ENCODE data around the gene KRTAP12-2.

Gene KRTAP12-2

DNA sequence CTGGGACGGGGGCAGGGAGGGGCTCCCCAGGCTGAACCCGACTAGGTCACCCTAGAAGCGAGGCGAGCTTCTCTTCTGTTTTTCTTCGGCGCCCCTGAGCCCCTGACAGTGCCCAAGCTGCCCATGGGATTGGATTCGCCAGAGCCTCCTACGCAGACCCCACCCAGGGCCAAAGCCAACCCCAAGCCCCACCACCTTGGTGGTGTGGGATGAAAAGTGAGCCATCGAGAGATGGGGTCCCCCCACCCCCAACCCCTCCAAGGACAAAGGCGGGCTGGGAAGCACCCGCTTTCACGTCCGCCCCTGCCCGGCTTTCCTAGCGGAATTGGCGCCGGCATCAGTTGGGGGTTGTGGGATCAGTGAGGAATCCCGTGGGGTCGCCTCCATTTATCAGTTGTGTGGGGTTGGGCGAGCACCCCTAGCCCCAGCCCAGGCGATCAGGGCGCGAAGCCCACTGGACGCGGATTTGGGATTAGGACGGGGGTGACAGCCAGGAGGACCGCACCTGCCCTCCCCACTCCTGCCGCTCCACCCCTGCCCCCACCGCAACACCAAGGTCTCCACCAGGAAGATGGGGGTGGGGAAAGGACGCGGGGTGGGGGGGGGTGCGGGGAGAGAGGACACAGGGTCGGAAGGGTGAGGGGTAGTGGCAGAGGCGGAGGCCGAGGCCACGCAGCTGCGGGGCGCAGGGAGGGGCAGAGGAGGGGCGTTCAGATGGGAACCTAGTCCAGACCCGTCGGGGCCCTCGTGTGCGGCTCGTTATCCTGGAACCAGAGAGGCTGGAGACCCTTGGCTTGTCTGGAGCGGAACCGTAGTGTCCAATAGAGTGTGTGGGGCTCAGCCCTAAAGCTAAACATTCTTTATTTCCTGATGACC lies 40.2 kb upstream of the KRTAP12-2 start:
- TF ChIP-seq POLR2A (IDR thresholded peaks at IDR 0.05; ENCODE audit: low read depth, low read length), result no peak
- no peak for DNase-seq (ENCODE audit: insufficient read length, low spot score)
- no peak for FAIRE-seq

- DNase-seq (ENCODE audit: insufficient read length, low spot score), result no peak
- FAIRE-seq, result no peak
- TF ChIP-seq POLR2A (IDR thresholded peaks at IDR 0.05; ENCODE audit: low read depth, low read length), result no peak
Measured at GRCh38 chr21:44706026-44706705, 39.4 kb upstream of the KRTAP12-2 start.

GRCh38 chr21:44704636-44705001 lies 37.9 kb upstream of the KRTAP12-2 start:
- TF ChIP-seq POLR2A (IDR thresholded peaks at IDR 0.05; ENCODE audit: low read depth, low read length), result no peak
- FAIRE-seq, result no peak
- no peak for DNase-seq (ENCODE audit: insufficient read length, low spot score)

DNA sequence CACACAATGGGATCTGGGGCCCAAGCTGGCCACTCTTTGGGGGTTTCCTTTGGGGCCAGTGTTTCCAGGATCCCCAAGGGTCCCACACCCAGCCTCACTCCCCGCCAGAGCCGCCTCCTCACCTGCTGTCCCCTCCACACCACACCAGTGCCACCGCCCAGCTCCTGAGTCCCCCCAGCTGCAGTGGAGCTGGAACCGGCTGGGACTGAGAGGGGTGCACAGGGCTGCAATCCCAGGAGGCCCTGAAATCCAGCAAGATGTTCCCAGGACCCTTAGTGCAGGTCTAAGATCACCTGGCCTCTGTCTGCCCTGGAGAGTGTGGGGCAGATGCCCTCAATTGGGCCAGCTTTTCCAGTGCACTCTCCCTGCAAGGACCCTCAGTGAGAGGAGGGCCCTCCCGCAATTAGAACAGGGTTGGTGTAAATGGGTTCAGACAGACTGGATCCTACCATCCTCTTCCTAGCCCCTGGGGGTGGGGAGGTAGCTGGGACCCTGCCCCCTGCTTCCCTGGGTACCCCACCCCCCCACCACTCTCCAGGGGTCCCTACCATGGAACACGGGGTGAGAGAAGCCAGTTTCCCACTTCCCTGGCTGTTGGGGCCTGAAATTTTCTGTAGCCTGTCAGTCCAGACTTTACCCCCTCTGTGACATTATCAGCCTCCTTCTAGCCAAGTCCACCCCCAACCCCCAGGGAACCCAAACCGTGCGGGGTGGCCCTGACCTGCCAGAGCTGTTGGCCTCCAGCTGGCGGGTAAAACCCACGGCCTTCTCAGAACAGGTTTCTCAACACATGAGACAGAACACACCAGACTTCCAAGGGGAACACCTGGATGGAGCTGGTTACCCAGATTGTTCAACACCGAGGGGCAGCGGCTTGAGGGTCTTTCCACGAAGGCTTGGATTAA lies 37.3 kb upstream of the KRTAP12-2 start:
- TF ChIP-seq POLR2A (IDR thresholded peaks at IDR 0.05; ENCODE audit: low read depth, low read length), result no peak
- FAIRE-seq (no peak), DNase-seq (ENCODE audit: insufficient read length, low spot score) (no peak)

GRCh38 chr21:44702973-44703730 lies 36.4 kb upstream of the KRTAP12-2 start:
- FAIRE-seq, result no peak
- TF ChIP-seq POLR2A (IDR thresholded peaks at IDR 0.05; ENCODE audit: low read depth, low read length), result no peak
- no peak for DNase-seq (ENCODE audit: insufficient read length, low spot score)

DNA sequence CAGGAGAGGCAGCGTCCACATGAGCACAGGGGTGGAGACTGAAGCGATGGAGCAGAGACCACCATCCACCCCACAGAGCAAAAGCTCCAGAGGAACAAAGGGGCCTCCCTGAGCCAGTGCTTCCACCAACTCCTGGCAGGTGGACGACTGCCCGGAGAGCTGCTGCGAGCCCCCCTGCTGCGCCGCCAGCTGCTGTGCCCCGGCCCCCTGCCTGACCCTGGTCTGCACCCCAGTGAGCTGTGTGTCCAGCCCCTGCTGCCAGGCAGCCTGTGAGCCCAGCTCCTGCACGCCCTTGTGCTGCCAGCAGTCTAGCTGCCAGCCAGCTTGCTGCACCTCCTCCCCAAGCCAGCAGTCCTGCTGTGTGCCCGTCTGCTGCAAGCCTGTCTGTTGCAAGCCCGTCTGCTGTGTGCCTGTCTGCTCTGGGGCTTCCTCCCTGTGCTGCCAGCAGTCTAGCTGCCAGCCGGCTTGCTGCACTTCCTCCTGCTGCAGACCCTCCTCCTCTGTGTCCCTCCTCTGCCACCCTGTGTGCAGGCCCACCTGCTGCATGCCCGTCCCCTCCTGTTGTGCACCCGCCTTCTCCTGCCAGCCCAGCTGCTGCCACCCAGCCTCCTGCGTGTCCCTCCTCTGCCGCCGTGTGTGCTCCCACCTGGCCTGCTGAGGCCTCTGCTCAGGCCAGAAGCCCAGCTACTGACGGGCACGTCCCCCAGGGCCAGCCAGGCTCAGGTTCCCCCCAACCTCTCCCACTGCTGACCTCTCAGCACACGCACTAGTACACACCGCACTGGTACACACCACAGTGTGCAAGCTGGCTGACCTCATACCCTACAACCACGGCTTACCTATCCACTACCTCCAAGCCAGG lies 35.6 kb upstream of the KRTAP12-2 start:
- TF ChIP-seq POLR2A (IDR thresholded peaks at IDR 0.05; ENCODE audit: low read depth, low read length), result no peak
- DNase-seq (ENCODE audit: insufficient read length, low spot score) (no peak), FAIRE-seq (no peak)

DNA sequence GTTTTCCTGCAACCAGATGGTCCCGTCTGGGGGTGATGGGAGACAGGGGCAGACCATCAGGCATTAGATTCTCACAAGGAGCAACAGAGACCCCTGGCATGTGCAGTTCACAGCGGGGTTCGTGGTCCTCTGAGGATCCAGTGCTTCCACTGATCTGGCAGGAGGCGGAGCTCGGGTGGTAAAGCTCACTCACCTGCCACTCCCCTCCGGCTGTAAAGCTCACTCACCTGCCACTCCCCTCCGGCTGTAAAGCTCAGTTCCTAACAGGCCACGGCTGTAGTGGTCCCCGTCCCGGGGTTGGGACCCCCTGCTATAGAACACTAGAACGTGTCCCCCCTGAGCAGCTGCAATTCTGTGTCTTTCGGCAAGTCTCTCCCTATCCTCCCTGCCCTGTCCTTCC lies 34.8 kb upstream of the KRTAP12-2 start:
- no peak for DNase-seq (ENCODE audit: insufficient read length, low spot score)
- no peak for TF ChIP-seq POLR2A (IDR thresholded peaks at IDR 0.05; ENCODE audit: low read depth, low read length)
- FAIRE-seq, result no peak

- FAIRE-seq (no peak), DNase-seq (ENCODE audit: insufficient read length, low spot score) (no peak)
- no peak for TF ChIP-seq POLR2A (IDR thresholded peaks at IDR 0.05; ENCODE audit: low read depth, low read length)
Measured at GRCh38 chr21:44701023-44701400, 34.3 kb upstream of the KRTAP12-2 start.

GRCh38 chr21:44700101-44701022 lies 33.6 kb upstream of the KRTAP12-2 start:
- TF ChIP-seq POLR2A (IDR thresholded peaks at IDR 0.05; ENCODE audit: low read depth, low read length), result no peak
- FAIRE-seq, result no peak
- no peak for DNase-seq (ENCODE audit: insufficient read length, low spot score)

DNA sequence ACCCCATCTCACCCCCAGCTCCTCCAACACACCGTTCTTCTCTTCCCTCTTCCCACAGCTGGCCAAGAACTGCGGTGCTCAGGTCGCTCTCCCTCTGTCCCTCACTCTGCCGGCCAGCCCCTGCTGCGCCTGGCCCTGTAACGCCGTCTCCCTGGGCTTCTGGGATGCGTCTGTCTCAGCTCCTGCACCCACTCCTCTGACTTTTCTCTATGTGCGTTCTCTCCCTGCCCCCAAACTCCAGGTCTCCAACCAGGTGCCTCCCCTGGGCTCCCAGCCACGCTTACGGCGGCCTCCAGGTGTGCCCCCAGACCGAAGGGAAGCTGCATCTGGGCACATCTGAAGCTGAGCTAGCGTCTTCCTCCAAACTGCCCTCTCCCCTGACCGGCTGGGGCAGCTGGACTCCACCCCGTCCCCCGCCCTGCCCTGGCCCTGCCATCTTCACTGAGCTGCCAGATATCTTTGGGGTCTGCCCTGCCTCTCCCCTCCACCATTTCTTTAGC lies 32.8 kb upstream of the KRTAP12-2 start:
- DNase-seq (ENCODE audit: insufficient read length, low spot score) (no peak), FAIRE-seq (no peak)
- no peak for TF ChIP-seq POLR2A (IDR thresholded peaks at IDR 0.05; ENCODE audit: low read depth, low read length)
